ENCODE data around the gene SGF29.
"Not testable (repeated sequence)": the region's sequence is repeated elsewhere in the genome, so short reads cannot be mapped to it uniquely, and the experiment has no call there.

Gene SGF29

DNA sequence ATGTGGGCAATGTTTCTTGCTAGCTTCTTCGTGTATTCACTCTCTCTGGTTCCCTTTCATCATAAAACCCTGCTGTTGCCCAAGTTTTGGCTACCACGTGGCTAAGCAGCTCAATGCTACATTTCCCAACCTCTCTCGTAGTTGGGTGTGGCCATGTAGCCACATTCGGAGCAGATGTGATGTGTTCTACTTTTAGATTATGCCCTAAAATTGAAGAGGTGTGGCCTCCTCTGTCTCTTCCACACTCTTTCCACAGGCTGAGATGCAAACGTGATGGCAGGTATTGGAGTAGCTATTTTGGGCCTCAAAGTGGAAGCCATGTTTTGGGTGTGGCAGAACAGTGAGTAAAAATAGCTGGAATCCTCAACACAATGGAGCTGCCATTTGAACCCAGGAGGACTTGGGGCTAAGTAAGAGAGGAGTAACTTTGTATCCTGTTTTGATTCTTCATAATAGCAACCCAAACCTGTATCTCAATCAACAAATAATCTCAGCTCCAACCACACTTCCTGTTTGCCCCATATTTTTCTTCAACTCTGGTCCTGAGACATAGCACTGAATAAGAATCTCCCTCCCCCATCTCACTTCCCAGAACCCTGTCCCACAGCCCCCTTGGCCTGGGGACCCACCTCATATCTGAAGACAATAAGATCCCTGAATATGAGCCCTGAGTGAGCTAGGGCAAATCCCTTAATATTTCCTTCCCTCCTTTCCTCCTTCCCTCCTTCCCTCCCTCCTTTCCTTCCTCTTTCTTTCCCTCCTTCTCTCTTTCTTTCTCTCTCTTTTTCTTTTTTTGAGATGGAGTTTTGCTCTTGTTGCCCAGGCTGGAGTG is 19.0 kb upstream of the SGF29 start:
- DNase-seq, result peak; percentile 31

GRCh38 chr16:28537076-28537475 is 16.6 kb upstream of the SGF29 start:
- no peak for DNase-seq

- no peak for DNase-seq
Measured at GRCh38 chr16:28537964-28538732, 15.6 kb upstream of the SGF29 start.

DNA sequence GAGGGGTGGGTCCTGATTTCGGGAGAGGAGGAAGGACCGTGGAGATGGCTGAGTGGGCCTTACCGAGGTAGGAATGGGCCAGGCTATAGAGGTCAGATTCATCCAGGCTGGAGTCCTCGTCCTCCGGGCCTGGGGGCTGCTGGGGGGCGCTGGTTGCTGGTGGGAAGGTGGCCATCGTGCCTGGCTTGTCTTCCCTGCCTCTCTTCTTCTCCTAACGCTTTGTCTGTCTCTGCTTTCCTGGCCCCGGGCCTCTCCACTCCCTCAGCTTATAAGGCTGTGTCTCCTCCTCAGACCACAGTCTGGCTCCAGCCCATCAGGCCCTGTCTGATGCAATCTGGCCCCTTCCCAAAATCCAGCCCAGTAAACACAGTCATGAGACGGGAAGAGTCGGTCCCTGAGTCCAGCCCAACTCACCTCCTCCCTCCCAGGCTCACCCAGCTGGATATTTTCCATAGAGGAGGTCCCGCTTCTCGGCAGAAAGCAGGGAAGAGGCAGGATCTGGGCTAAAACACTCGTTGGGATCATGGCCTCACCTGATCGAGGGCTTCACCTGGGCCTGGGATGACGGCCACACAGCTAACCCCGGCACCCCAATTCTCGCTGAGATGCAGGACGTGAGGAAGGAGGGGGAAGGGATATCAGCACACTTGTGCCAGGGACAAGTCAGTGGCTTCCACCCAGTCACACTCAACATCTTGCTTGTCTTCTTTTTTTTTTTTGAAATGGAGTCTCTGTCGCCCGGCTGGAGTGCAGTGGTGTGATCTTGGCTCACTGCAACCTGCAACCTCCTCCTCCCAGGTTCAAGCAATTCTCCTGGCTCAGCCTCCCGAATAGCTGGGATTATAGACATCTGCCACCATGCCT is 14.8 kb upstream of the SGF29 start, which contains the start of gene NUPR1:
NUPR1 (minus strand) TSS at position 242 of the 864 bp plus-strand sequence; CDS start at position 175, 67 bp downstream.
- DNase-seq, result peak; percentile 97

DNA sequence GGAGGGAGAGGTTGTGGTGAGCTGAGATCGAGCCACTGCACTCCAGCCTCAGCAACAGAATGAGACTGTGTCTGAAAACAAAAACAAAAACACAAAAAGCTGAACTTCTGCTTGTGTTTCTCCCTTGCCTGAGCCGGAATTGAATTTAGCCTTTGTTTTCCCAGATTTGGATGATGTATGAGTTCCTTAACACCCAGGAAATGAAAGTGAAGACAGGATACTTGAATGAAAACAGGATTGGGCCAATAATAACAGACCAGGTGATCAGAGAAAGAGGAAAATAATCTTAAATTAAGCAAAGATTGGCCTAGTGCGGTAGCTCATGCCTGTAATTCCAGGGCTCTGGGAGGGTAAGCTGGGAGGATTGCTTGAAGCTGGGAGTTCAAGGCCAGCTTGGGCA is 13.4 kb upstream of the SGF29 start:
- no peak for DNase-seq

- no peak for DNase-seq
Measured at GRCh38 chr16:28542646-28543045, 11.1 kb upstream of the SGF29 start.

- no peak for DNase-seq
Measured at GRCh38 chr16:28543072-28543471, 10.6 kb upstream of the SGF29 start.

DNA sequence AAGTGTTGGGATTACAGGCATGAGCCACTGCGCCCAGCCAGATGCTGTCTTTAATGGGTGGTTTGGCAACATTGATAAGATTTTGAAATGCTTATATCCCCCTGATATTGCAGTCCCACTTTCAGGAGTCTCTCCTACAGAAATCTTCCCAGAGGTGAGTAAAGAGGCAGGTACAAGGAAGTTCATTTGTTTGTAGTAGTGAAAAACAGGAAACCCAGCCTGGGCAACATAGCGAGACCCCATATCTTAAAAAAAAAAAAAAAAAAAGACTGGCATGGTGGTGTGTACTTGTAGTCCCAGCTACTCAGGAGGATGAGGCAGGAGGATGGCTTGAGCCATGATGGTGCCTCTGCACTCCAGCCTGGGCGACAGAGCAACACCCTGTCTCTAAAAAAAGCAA is 8.7 kb upstream of the SGF29 start:
- DNase-seq, result no peak

GRCh38 chr16:28545964-28546363 is 7.8 kb upstream of the SGF29 start:
- DNase-seq, result not testable (repeated sequence)

GRCh38 chr16:28546626-28547025 is 7.1 kb upstream of the SGF29 start:
- no peak for DNase-seq

- no peak for DNase-seq
Measured at GRCh38 chr16:28548306-28548802, 5.4 kb upstream of the SGF29 start.

- DNase-seq, result peak; percentile 22
Measured at GRCh38 chr16:28549301-28549899, 4.3 kb upstream of the SGF29 start.

- DNase-seq, result no peak
Measured at GRCh38 chr16:28554634-28555423, 1.1 kb downstream of the SGF29 start.

DNA sequence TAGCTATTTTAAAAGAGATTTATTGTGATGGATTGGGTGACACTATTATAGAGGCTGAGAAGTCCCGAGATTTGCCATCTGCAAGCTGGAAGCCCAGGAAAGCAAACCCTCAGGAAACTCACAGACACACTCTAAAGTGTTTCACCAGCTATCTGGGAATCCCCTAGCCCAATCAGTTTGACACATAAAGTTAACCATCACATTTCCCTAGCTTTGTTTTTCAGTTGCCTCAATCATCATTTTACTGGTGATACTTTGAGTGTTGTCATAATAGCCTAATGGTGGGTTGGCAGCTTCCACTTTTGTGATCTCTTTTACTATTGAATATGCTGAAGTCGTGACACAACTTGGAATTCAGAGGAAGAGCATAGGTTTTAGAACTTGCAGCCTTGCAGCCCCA is 1.8 kb downstream of the SGF29 start:
- DNase-seq, result no peak

DNA sequence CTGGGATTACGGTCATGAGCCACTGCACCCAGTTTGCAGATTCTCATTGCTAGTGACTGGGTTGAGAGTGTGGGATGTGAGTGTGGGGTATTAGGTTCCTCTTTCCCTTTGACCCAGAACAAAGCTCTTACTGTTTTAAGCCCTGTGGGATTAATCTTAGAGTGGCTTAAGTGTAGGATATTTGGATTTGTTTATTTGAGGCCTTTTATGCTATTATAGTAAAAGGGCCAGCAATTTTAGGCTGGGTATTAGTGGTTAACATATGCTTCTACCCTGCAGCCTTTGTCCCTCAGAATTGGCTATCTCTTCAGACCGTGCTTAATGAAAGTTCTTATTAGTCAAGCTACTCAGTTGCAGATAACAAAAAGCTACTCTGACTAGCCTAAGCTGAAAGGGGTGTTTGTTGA is 3.2 kb downstream of the SGF29 start:
- DNase-seq, result no peak

DNA sequence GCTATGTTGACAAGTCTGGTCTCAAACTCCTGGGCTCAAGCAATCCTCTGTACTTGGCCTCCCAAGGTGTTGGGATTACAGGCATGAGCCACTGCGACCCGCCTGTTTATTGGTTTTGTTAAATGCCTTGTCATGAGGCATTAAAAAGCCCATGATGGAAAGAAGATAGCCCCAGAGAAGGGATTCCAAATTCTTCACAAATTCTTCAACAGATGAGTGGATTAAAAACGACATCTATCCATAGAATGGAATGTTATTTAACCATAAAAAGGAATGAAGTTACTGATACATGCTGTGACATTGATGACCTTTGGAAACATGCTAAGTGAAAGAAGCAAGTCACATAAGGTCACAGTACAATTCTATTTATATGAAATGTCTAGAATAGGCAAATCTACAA is 4.7 kb downstream of the SGF29 start:
- DNase-seq, result no peak

GRCh38 chr16:28561557-28562187 is 8.0 kb downstream of the SGF29 start:
- DNase-seq, result no peak

DNA sequence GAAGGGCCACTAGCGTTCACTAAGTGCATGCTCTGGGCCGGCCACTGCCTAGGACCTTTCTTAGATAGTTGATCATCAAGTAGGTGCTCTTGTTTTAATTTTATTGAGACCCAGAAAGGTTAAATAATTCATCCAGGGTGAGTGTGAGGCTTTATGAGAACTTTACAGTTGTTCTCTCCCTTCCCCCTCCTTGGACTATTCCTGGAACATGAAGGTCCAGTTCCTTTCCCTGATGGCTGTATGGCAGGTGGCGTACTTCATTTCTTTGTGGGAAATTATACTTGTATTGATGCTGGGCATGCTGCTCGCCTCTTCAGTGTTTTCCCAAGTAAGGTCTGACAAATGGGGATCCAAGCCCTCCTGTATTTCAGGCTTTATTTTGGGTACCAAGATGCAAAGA is 8.5 kb downstream of the SGF29 start:
- DNase-seq, result no peak

GRCh38 chr16:28563218-28563617 is 9.5 kb downstream of the SGF29 start:
- DNase-seq, result no peak

- not testable (repeated sequence) for DNase-seq
Measured at GRCh38 chr16:28566233-28566925, 12.7 kb downstream of the SGF29 start.
